Neutrophil (primary cell): ENCODE data around the gene PNLIPRP3.

Experiments
- H3K27ac ChIP-seq: fragments of 200-600 bp; sonication (generic); 2 replicates; pipeline ENCODE4 v1.5.1; 2016; ENCODE audit warnings: mild to moderate bottlenecking, moderate library complexity
- H3K27me3 ChIP-seq: fragments of 200-600 bp; sonication (generic); 2 replicates; pipeline ENCODE4 v1.6.0; 2016; ENCODE audit warnings: mild to moderate bottlenecking
- H3K36me3 ChIP-seq: fragments of 200-600 bp; sonication (generic); 2 replicates; pipeline ENCODE4 v1.5.1; 2017
- H3K4me1 ChIP-seq, 2 experiments: fragments of 200-600 bp in 1 of 2; sonication (generic) in 1 of 2; 1 replicate in 1 of 2; 2 replicates in 1 of 2; pipeline versions ENCODE4 v1.5.1 to v1.6.1; 2013 to 2016; ENCODE audit warnings: low read depth in 1 of 2, low read length in 1 of 2, mild to moderate bottlenecking in 1 of 2, moderate library complexity in 1 of 2; ENCODE audit not compliant: control insufficient read depth in 1 of 2, insufficient read depth in 1 of 2
- H3K4me3 ChIP-seq, 2 experiments: fragments of 200-600 bp in 1 of 2; sonication (generic) in 1 of 2; 1 replicate in 1 of 2; 2 replicates in 1 of 2; pipeline ENCODE4 v1.5.1; 2013 to 2016; ENCODE audit warnings: low read depth in 1 of 2, low read length in 1 of 2, mild to moderate bottlenecking in 1 of 2, moderate library complexity in 1 of 2
- H3K9me3 ChIP-seq: fragments of 200-600 bp; sonication (generic); 2 replicates; pipeline ENCODE4 v1.5.1; 2016
- CTCF ChIP-seq: fragments of 200-600 bp; sonication (generic); IDR thresholded peaks from 2 replicates; pipeline ENCODE4 v1.5.1; 2016; ENCODE audit warnings: antibody characterized with exemption

PNLIPRP3 gene

DNA sequence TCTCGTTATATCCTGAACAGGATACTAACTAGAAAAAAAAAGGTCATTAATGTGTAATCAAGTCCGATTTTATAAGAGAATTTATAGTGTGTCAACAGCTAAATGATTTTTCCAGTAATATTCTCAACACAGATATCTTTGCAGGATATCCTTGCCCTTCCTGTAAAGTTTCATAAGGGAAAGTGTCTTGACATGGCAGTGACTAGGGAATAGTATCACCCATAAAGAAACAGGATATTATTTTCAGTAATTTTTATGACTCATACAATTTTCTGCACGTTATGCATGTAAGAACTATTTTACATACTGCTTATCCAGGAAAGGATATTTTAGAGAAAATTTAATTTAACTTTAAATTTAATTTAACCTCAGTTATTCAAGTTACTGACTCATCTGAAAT is 98.6 kb downstream of the PNLIPRP3 start:
- Histone ChIP-seq H3K27me3 (peaks cover 11% of the 10 kb centered on the region), H3K27ac (no peak overlapping the region), H3K36me3 (no peaks in the 10 kb centered on the region), H3K4me3 (no peak overlapping the region), H3K4me1 (no peaks in the 10 kb centered on the region), H3K9me3 (no peaks in the 10 kb centered on the region)
- TF ChIP-seq CTCF = no peak
